SH-SY5Y (cell line): ENCODE measurements around the gene PEX19.

ENCODE experiments used
- GATA2 ChIP-seq: IDR thresholded peaks from 2 replicates; pipeline ENCODE4 v1.6.1; 2011; ENCODE audit warnings: mild to moderate bottlenecking, low read depth, low read length
- GATA3 ChIP-seq: IDR thresholded peaks from 2 replicates; pipeline ENCODE4 v1.6.1; 2011; ENCODE audit warnings: low read depth, mild to moderate bottlenecking, low read length, moderate library complexity

DNA sequence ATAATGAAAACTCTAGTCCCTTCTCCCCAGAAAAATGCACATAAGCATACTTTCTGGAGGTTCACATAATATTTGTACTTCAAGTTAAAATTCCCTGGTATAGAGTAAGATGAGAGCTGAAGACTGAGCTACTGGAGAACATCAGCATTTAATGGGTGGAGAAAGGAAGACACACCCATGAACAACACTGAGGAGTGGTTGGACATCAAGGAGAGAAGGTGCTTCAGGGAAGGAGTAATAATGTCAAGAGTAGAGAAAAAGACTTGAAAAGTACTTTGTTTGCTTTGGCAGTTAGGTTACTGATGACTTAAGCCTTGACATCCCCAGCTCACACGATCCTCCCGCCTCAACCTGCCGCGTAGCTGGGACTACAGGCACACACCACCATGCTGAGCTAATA is 57.9 kb downstream of the PEX19 start:
- no peak for TF ChIP-seq GATA2
- no peak for TF ChIP-seq GATA3
